Neural crest cell (in vitro differentiated cells): ENCODE data around the gene PPP3CA. TPM values are rescaled to one million over a fixed set of nuclear protein-coding genes. Genes with fewer than 3 reads are reported as not detected.
A peak's percentile ranks its signal among the peaks of the same experiment; 100 is the strongest.
"Not testable (repeated sequence)": the region's sequence is repeated elsewhere in the genome, so short reads cannot be mapped to it uniquely, and the experiment has no call there.

Experiments
- DNase-seq: peaks from one replicate; pipeline ENCODE4 v3.0.0; 2021; ENCODE audit warnings: low read depth, mixed read lengths, low spot score
- H3K27ac Mint-ChIP-seq: one replicate; pipeline ENCODE4 v1.8.0; 2021; ENCODE audit warnings: mild to moderate bottlenecking, mixed read lengths; ENCODE audit not compliant: unreplicated experiment
- H3K27me3 Mint-ChIP-seq: 2 replicates; pipeline ENCODE4 v1.8.0; 2021; ENCODE audit warnings: low read depth, mild to moderate bottlenecking, mixed read lengths
- H3K36me3 Mint-ChIP-seq: 2 replicates; pipeline ENCODE4 v1.8.0; 2021; ENCODE audit warnings: low read depth, mild to moderate bottlenecking, mixed read lengths
- H3K4me1 Mint-ChIP-seq: 2 replicates; pipeline ENCODE4 v1.8.0; 2021; ENCODE audit warnings: mixed read lengths
- H3K4me3 Mint-ChIP-seq: one replicate; pipeline ENCODE4 v1.8.0; 2021; ENCODE audit warnings: mild to moderate bottlenecking, mixed read lengths
- H3K9me3 Mint-ChIP-seq: 2 replicates; pipeline ENCODE4 v1.8.0; 2021; ENCODE audit warnings: mixed read lengths
- total RNA-seq: library from RNA; stranded (reverse); gene quantifications from 2 replicates; pipeline ENCODE4 v1.2.1, GENCODE V29; 2021
- TF ChIP-seq, protein P1 (sequence below): fragments of 200-600 bp; sonication (generic); conservative IDR thresholded peaks from 2 replicates; pipeline ENCODE4 v1.5.0; 2021; ENCODE audit warnings: antibody characterized with exemption, mild to moderate bottlenecking

Gene PPP3CA
- total RNA-seq, 1 donor from 2014 or later, result 12.2 TPM

DNA sequence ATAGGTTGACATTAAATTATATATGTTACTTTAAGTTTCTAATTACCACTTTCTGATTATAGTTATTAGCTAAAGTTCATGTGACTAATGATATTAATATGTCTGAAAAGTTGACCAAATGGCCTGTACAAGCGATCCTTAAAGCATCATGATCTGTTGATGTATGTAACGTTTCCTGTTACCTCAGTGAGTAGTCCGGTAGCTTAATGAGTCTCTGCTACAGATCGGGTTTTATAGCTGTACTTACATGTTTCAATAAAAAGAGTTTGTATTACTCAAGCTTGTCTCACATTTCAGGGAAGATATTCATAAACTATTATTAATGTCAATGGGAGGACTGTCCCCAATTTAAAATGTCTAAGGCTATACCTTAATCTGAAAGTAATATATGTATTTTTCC, 246.3 kb downstream of the PPP3CA start:
- H3K4me1 Mint-ChIP-seq, result peaks cover 20% of the 10 kb centered on the region

DNA sequence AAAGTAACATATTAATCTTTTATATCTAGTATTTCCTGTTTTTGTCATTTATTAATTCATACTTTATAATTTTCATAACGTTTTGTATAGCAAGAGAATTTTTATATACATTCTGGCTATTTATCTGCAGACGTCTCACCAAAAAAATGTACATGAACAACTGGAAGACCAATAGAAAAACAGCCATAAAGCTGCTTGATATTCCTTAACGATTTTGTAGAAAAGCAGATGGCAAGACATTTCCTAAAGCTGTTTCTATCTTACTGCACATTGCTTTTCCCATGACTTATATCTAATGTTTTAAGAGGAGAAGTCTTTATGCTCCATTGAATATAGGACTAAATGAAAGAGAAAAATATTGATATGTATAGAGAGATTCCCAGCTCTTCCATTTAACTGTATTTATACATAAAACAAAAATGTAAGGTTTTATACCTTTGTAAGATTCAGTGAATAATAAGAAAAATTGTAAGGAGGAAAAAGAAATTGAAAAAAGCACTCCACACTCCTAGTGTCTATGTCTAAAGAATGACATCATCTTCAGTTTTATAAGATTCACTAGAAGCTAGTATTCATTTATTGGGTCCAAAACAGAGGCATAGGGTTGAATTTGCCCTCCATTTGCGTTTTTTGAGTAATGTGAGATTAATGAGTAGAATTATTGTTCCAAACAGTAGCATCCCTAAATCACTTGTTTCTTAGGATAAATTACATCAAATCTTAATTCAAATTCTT, 248.5 kb downstream of the PPP3CA start:
- Mint-ChIP-seq H3K27me3 (no peaks in the 10 kb centered on the region), H3K4me3 (no peak overlapping the region), H3K9me3 (no peaks in the 10 kb centered on the region), H3K27ac (no peak overlapping the region), H3K4me1 (peaks cover 14% of the 10 kb centered on the region), H3K36me3 (no peaks in the 10 kb centered on the region)
- TF ChIP-seq, protein P1, sequence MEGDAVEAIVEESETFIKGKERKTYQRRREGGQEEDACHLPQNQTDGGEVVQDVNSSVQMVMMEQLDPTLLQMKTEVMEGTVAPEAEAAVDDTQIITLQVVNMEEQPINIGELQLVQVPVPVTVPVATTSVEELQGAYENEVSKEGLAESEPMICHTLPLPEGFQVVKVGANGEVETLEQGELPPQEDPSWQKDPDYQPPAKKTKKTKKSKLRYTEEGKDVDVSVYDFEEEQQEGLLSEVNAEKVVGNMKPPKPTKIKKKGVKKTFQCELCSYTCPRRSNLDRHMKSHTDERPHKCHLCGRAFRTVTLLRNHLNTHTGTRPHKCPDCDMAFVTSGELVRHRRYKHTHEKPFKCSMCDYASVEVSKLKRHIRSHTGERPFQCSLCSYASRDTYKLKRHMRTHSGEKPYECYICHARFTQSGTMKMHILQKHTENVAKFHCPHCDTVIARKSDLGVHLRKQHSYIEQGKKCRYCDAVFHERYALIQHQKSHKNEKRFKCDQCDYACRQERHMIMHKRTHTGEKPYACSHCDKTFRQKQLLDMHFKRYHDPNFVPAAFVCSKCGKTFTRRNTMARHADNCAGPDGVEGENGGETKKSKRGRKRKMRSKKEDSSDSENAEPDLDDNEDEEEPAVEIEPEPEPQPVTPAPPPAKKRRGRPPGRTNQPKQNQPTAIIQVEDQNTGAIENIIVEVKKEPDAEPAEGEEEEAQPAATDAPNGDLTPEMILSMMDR, result no peak
- DNase-seq, result no peak

More for the DNA sequence above, 246.3 kb downstream of the PPP3CA start:
- H3K9me3 Mint-ChIP-seq, result no peaks in the 10 kb centered on the region
- TF ChIP-seq, protein P1, result no peak
- H3K27me3 Mint-ChIP-seq, result no peaks in the 10 kb centered on the region
- peaks cover under 1% of the 10 kb centered on the region for H3K36me3 Mint-ChIP-seq
- H3K4me3 Mint-ChIP-seq, result no peak overlapping the region
- no peak for DNase-seq
- H3K27ac Mint-ChIP-seq, result no peak overlapping the region

DNA sequence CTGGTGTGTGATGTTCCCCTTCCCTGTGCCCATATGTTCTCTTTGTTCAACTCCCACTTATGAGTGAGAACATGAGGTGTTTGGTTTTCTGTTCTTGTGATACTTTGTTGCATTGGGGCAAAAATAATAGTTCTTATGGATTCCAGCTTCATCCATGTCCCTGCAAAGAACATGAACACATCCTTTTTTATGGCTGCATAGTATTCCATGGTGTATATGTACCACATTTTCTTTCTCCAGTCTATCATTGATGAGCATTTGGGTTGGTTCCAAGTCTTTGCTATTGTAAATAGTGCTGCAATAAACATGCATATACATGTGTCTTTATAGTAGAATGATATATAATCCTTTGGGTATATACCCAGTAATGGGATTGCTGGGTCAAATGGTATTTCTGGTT, 254.7 kb downstream of the PPP3CA start:
- not testable (repeated sequence) for DNase-seq, H3K27me3 Mint-ChIP-seq, H3K36me3 Mint-ChIP-seq, H3K9me3 Mint-ChIP-seq, H3K4me1 Mint-ChIP-seq, H3K27ac Mint-ChIP-seq, H3K4me3 Mint-ChIP-seq

GRCh38 chr4:101089168-101089567, 258.2 kb downstream of the PPP3CA start:
- Mint-ChIP-seq H3K4me1 (no peaks in the 10 kb centered on the region), H3K27ac (no peak overlapping the region), H3K9me3 (no peaks in the 10 kb centered on the region), H3K27me3 (no peaks in the 10 kb centered on the region), H3K36me3 (peaks cover 4% of the 10 kb centered on the region), H3K4me3 (no peak overlapping the region)
- TF ChIP-seq, protein P1, result no peak
- no peak for DNase-seq

- Mint-ChIP-seq H3K4me1 (no peaks in the 10 kb centered on the region), H3K27me3 (no peaks in the 10 kb centered on the region), H3K27ac (no peak overlapping the region)
Observed at GRCh38 chr4:101086801-101087586, 260.3 kb downstream of the PPP3CA start.

More at GRCh38 chr4:101086801-101087586, 260.3 kb downstream of the PPP3CA start:
- Mint-ChIP-seq H3K9me3 (no peaks in the 10 kb centered on the region), H3K36me3 (no peaks in the 10 kb centered on the region), H3K4me3 (no peak overlapping the region)
- TF ChIP-seq, protein P1, result peak; percentile 20
- no peak for DNase-seq
